Parathyroid adenoma (tissue), 2 donors: ENCODE results near the gene RNU6-1.

ENCODE experiments used
- H2AFZ ChIP-seq: fragments of 300-600 bp; sonication (generic); one replicate; pipeline ENCODE4 v1.7.0; 2017; ENCODE audit warnings: antibody characterized with exemption, mild to moderate bottlenecking
- H3K27ac ChIP-seq: fragments of 300-600 bp; sonication (generic); one replicate; pipeline ENCODE4 v1.7.0; 2017
- H3K27me3 ChIP-seq: fragments of 300-600 bp; sonication (generic); one replicate; pipeline ENCODE4 v1.7.0; 2017; ENCODE audit warnings: low read length; ENCODE audit not compliant: control insufficient read depth, insufficient read depth
- H3K36me3 ChIP-seq: fragments of 300-600 bp; sonication (generic); one replicate; pipeline ENCODE4 v1.7.0; 2017; ENCODE audit warnings: low read length; ENCODE audit not compliant: control insufficient read depth, insufficient read depth
- H3K4me1 ChIP-seq: fragments of 300-600 bp; sonication (generic); one replicate; pipeline ENCODE4 v1.7.0; 2017; ENCODE audit warnings: control low read depth
- H3K4me2 ChIP-seq: fragments of 300-600 bp; sonication (generic); one replicate; pipeline ENCODE4 v1.7.0; 2017; ENCODE audit warnings: low read length
- H3K4me3 ChIP-seq: fragments of 300-600 bp; sonication (generic); one replicate; pipeline ENCODE4 v1.7.0; 2017; ENCODE audit warnings: low read depth, low read length
- H3K79me2 ChIP-seq: fragments of 300-600 bp; sonication (generic); one replicate; pipeline ENCODE4 v1.7.0; 2017; ENCODE audit warnings: control low read depth
- H3K9ac ChIP-seq: fragments of 300-600 bp; sonication (generic); one replicate; pipeline ENCODE4 v1.7.0; 2017; ENCODE audit warnings: mild to moderate bottlenecking
- H3K9me3 ChIP-seq: fragments of 300-600 bp; sonication (generic); one replicate; pipeline ENCODE4 v1.7.0; 2017; ENCODE audit warnings: low read length; ENCODE audit not compliant: control insufficient read depth
- CTCF ChIP-seq: fragments of 300-600 bp; sonication (generic); IDR thresholded peaks from one replicate; pipeline ENCODE4 v1.7.0; 2017; ENCODE audit warnings: antibody characterized with exemption, mild to moderate bottlenecking
- donor health status: primary hyperparathyroidism.

The RNU6-1 gene

GRCh38 chr15:67823314-67824196, 16.3 kb downstream of the RNU6-1 start:
- H3K4me2 ChIP-seq: no peak overlapping the region
- H3K9me3 ChIP-seq: no peaks in the 10 kb centered on the region
- TF ChIP-seq CTCF: no peak
- no peak overlapping the region for H3K9ac ChIP-seq
- no peaks in the 10 kb centered on the region for H3K79me2 ChIP-seq
- H3K36me3 ChIP-seq: no peaks in the 10 kb centered on the region
- no peak overlapping the region for H3K4me3 ChIP-seq
- peaks cover 3% of the 10 kb centered on the region for H3K27me3 ChIP-seq
- no peak overlapping the region for H3K27ac ChIP-seq
- no peak overlapping the region for H2AFZ ChIP-seq
- no peaks in the 10 kb centered on the region for H3K4me1 ChIP-seq

- no peak overlapping the region for H3K27ac ChIP-seq
- H3K4me2 ChIP-seq: no peak overlapping the region
- H3K36me3 ChIP-seq: no peaks in the 10 kb centered on the region
- H3K4me1 ChIP-seq: no peaks in the 10 kb centered on the region
- no peaks in the 10 kb centered on the region for H3K9me3 ChIP-seq
- no peak overlapping the region for H3K9ac ChIP-seq
- H3K4me3 ChIP-seq: no peak overlapping the region
- H3K27me3 ChIP-seq: peaks cover 3% of the 10 kb centered on the region
- H3K79me2 ChIP-seq: no peaks in the 10 kb centered on the region
- no peak for TF ChIP-seq CTCF
- H2AFZ ChIP-seq: no peak overlapping the region
Observed at GRCh38 chr15:67822537-67823313, 17.1 kb downstream of the RNU6-1 start.

GRCh38 chr15:67821784-67822440, 17.9 kb downstream of the RNU6-1 start:
- Histone ChIP-seq H3K79me2 (no peaks in the 10 kb centered on the region), H3K9me3 (no peaks in the 10 kb centered on the region), H3K4me2 (no peak overlapping the region), H3K27ac (no peak overlapping the region), H3K27me3 (peaks cover 3% of the 10 kb centered on the region), H2AFZ (no peak overlapping the region), H3K36me3 (no peaks in the 10 kb centered on the region), H3K4me3 (no peak overlapping the region), H3K4me1 (no peaks in the 10 kb centered on the region), H3K9ac (no peak overlapping the region)
- no peak for TF ChIP-seq CTCF

GRCh38 chr15:67820992-67821783, 18.7 kb downstream of the RNU6-1 start:
- no peak overlapping the region for H2AFZ ChIP-seq
- TF ChIP-seq CTCF: no peak
- H3K27me3 ChIP-seq: peaks cover 3% of the 10 kb centered on the region
- H3K4me1 ChIP-seq: no peaks in the 10 kb centered on the region
- no peaks in the 10 kb centered on the region for H3K36me3 ChIP-seq
- no peak overlapping the region for H3K27ac ChIP-seq
- no peak overlapping the region for H3K4me3 ChIP-seq
- no peak overlapping the region for H3K4me2 ChIP-seq
- no peak overlapping the region for H3K9ac ChIP-seq
- no peaks in the 10 kb centered on the region for H3K9me3 ChIP-seq
- H3K79me2 ChIP-seq: no peaks in the 10 kb centered on the region
